NCI-H1930 (cell line): ENCODE results near the gene ANAPC10.
"Not testable (repeated sequence)": the region's sequence is repeated elsewhere in the genome, so short reads cannot be mapped to it uniquely, and the experiment has no call there.

Experiments
- DNase-seq, 2 experiments: peaks; one replicate each; lab custom pipeline; 2025; lab: John Stamatoyannopoulos, UW

The ANAPC10 gene

DNA sequence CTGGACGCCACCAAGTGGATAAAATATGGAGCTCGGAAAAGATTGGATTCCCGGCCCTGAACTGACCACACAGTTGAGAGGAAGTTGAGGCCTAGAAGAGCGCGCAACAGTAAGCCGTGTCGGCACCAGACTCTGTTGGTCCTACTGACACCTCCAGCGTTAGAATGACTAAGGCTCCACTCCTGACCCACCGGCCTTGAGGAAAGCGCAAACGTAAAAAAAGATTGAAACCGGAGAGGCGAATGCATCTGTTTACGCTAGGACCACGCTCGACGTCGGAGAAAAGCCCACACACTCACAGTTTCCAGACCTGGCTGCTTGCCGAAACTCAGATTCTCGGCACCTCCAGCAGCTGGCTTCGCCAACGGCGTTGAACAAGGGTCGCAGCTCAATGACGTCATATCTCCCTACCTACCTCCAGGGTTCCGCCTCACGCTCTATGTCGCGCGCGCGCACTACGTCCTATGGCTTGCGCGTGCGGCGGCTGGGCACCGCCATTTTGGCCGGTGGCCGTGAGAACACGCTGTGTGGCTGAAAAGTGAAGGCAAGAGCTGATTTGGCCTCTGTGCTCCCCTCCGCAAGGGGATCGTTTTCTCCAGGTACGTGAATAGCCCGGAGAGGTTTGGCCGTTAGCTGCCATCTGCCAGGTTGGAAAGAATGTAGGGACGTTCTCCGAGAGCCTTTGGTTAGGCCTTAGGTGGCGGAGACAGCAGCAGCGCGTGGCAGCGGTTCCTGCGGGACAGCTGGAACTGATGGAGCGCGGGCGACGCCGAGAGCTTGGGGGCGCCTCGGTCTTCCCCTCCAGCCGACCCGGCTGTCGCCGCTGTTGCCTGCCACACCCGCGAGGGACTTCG, at the start of gene ANAPC10, which contains the start of gene ABCE1:
TSS of gene ANAPC10 (minus strand) at position 376 of the 854 bp plus-strand sequence. CDS start 2,097 bp downstream, outside the sequence.
TSS of gene ABCE1 (plus strand) at position 491 of the 854 bp plus-strand sequence. CDS start 6,102 bp downstream, outside the sequence.
- peak; percentile 90 to 95 for DNase-seq

DNA sequence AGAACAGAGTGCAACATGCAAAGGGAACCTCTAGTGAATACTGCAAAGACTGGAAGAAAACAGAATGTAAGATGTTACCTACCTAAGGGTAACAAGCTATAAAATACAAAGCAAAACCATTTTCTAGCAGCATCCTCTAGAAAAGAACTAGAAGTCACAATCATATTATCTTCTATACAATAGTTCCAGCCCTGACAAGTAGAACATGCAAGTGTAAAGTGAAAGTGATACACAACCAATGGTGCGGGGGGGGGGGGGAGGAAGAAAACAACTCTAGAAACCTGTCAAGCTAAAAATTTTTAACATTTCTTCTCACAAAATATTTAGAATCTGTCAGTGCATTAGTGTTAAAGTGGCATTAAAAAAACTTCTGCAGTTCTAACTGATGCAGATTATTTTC, 38.2 kb upstream of the ANAPC10 start:
- DNase-seq = not testable (repeated sequence)

DNA sequence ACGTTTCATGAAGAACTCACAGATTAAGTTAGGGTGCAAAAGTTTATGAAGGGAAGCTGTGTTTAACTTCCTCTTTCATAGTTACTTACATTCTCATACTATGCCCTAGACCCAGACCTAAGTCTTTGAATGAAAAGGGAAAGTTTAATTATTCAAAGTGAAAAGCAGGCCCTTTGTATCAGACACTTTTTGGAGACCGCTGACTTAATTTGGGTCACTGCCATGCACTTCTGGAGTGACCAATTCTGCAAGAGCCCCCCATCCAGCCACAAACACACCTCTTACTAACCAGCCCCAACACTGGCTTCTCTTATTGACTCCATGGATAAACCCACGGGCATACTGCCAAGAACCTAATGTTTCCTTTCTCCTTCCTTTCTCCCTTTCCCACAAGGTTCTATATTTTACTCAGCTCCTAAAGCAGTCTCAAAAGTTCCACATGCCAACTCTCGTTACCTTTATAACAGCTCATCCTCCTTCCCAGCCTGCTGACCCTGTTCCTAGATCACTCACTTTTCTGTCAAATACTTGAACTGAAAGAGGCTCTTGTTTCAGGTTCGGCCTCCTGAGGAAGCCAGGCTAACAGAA, 34.6 kb upstream of the ANAPC10 start:
- DNase-seq = no peak

GRCh38 chr4:145131848-145132247, 33.9 kb upstream of the ANAPC10 start:
- DNase-seq = no peak

GRCh38 chr4:145130788-145131399, 32.9 kb upstream of the ANAPC10 start:
- DNase-seq = no peak

DNA sequence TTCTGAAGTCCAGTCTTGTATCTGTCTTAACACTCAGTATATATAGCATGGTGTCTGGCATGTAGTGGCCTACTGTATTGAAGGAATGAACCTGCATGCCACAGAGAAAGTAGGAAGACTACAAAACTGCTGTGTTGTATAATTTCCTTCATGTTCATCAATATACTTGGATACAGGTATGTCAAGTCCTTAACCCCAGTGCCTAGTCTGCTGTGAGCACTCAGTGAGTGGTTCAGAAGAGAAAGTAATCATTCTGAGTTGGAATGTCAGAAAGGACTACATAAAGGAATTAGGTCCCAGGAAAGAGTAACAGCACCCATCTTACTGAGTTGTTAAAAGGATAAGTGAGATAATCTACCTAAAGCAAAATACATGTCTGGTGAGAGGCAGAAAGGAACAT, 32.1 kb upstream of the ANAPC10 start:
- no peak for DNase-seq

DNA sequence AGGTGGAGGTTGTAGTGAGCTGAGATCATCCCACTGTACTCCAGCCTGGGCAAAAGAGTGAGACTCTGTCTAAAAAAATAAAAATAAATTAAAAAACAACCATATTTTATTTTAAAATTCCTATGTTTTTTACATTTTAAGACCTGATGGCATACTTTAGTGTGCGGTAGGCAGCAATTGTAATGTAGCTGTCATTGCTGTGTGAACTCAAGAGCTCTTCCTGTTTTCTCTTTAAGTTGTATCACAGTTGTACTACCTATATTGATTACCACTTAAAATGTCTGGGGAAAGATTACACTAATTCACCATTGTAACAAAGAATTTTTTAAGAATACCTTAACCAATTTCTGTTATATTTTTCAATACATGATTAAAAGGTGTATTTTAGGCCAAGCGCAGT, 27.4 kb upstream of the ANAPC10 start:
- no peak for DNase-seq

DNA sequence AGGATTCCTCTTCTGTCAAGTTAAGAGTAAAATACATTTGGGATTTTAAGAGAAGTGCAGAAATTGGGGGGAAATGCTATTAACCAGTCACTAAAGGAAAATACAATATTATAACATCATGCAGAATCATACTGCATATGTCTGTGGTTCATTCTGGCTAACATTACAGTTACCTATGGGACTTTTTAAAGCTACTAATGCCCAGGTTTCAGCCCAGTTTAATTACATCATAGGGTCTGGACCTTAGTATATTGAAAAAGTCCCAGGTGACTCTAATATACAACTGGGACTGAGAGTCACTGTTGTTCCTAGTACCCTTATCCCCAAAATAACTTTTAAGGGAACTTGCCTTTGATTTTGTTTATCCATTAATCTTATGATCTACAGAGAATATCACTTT, 10.1 kb upstream of the ANAPC10 start:
- DNase-seq = no peak

DNA sequence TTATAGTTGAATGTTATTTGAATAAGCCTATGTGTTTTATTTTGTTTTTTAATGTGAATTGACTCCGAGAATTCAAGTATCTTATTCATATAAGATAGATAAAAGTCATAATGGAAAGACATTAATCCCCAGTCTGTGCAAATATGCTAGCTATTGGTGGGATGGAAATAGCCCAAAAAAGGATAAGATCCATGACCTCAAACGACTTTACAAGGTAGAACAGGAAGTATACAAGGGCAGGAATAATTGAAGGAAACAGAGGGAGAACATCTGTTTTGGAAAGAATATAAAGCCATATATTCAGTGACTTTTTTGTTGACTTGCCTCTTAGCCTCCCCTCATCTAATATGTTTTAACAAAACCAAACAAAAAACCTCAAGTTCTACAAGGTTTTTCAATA, 9.1 kb upstream of the ANAPC10 start:
- no peak for DNase-seq

DNA sequence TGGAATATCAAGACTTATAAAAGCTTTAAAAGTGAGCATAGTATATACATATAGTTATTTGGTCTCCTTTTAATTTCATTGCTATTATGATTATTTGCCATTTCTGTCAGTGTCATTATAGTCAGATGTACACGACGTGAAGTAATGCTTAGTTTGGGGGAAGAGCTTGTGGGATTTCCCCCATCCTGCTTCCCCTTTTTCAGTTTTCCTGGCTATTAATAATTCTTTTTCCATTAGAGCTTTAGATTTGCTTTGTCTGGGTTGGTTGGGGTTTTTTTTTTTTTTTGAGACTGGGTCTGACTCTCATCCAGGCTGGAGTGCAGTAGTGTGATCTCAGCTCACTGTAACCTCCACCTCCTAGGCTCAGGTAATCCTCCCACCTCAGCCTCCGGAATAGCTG, 5.5 kb upstream of the ANAPC10 start:
- no peak for DNase-seq

GRCh38 chr4:145102619-145103018, 4.6 kb upstream of the ANAPC10 start:
- no peak for DNase-seq

DNA sequence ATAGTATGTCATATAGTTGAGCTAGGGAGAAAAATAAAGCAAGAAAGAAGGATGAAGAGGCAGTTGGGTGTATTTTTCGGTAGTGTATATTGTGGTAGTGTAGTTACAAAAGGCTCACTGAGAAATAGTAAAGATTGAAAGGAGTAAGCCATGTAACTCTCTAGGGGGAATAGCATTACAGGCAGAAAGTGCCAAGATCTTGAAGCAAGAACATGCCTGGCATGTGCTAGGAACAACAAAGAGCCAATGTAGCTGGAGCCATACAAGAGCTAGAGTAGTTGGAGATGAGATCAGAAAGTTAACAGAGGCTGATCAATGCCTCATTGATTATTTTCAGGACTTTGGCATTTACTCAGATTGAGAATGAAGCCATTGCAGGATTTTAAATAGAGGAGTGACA, 3.1 kb upstream of the ANAPC10 start:
- DNase-seq = no peak

DNA sequence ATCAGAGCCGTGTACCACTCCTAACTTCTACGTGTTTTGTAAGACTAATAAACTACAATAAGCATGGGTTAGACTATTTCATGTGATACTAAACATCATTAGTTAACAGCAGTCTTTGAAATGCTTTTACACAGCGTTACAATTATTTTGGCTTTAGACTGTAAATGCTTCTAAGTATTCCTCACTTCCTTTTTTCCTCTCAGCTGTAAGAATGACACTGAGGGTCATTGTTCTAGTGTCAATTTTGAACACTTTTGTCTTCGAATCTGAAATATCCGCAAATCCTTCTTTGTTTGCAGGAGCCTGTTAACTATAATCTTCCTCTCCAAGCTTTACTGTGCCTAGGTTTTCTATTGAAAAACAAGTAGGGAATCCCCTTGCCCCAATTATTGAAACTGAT, 1.7 kb upstream of the ANAPC10 start:
- no peak for DNase-seq

GRCh38 chr4:145098675-145099037, 660 bp upstream of the ANAPC10 start:
- DNase-seq = peak in 1 of 2 experiments; percentile 34

DNA sequence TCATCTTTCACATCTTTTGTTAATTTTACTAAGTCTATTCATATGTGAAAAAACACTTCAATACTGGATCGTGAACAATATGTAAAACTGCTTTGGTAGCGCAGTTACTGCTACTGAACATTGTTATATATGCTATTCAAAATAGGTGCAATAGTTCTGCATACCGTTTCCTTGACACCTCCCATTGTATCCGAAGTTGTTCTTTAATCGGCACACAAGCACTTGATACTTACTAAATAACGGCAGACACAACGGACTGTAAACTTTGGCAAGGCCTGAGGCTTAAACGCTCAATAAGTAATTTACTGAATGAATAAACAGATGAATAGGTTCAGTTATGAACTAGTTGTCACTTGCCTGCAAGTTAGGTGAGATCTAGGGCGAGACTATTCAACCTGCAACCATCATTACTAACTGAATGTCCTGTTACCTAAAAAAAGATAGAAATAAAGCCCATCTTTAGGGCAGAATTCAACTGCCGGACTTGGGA, 620 bp downstream of the ANAPC10 start:
- no peak for DNase-seq

GRCh38 chr4:145093638-145094037, 4.4 kb downstream of the ANAPC10 start:
- no peak for DNase-seq

DNA sequence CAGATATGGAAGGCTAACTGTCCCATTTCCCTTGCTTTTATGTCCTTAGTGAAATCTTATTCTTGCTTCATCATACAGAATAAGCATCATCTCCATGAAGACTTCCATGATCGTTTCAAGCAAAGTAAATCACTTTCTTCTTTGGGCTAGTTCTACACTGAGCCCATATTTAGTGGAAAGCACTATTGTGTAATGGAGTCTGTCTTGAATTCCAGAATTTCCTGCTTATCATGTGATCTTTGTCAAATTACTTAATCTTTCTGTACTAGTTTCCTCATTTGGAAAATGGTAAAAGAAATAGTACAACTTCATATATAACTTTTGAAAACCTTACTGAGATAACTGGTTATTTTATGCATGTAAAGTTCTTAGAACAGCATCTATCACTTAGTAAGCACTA, 7.6 kb downstream of the ANAPC10 start:
- no peak for DNase-seq

DNA sequence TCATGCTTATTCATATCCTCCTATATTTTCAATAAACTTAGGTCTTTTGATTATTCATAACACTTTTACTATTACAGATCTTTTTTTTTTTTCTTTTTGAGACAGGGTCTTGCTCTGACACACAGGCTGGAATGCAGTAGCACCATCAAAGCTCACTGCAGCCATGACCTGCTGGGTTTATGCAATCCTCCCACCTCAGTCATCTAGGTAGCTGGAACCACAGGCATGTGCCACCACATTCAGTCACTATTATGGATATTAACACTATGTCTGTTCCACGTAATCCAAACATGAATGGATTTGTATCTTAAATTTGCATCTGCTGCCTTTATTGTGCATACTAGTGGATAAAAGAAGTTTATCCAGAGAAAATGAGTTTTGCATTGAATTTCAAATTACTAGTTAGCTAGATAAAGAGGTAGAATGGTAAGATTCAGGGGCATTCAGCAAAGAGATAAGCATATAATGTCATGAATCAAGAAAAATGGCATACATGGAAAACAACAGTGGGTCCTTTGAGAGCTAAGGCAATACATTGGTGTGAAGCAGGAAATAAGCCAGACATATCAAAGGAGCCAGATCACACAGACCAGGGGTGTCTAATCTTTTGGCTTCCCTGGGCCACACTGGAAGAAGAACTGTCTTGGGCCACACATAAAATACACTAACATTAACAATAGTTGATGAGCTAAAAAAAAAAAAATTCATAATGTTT, 13.9 kb downstream of the ANAPC10 start:
- DNase-seq = no peak

DNA sequence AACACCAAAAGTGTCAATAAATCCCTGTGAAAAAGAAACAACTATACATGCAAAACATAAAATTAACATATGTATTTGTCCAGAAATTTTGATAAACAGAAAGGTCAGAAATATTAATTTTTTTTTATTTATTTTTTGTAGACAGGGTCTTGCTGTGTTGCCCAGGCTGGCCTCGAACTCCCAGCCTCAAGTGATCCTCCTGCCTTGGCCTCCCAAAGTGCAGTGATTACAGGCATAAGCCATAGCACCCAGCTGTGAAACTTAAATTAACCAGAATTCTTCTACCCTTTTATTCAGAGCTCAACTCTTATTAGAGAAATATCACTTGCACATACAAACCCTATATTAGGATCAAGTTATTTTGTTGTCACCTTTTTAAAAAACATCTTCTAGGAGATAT, 16.2 kb downstream of the ANAPC10 start:
- no peak for DNase-seq

GRCh38 chr4:145076469-145076855, 21.5 kb downstream of the ANAPC10 start:
- DNase-seq = no peak

DNA sequence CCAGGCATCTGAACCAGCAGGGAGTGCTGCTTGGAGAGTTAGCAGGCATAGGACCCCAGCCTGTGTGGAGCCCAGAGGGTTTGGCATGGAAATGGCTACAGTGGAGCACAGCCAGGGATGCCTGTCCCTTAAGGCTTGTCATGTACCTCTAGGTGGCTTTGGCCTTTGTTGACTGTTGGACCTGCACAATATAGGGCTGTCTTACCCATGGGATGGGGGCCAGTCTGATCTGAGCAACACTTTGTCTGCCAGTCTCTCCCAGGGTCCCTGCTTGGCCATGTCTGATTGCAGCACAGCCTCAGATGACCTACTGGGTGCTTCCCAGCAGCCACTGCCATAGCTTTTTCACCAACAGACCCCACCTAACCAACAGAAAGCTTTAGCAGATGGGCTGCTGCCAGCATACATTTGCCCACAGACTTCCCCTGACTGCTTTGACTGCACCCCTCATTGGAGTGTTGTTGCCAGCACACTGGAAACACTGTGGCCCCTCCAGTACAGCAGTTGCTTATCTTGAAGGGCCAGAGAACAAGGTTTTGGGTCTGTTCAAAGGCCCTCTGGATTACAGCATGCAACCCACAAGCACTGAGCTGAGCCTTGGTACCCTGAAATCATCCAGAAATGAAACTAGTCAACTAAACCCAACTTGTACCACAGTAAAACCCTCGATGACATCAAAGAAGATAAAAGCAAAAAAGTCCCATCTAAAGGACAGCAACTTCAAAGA, 22.1 kb downstream of the ANAPC10 start:
- DNase-seq = no peak

DNA sequence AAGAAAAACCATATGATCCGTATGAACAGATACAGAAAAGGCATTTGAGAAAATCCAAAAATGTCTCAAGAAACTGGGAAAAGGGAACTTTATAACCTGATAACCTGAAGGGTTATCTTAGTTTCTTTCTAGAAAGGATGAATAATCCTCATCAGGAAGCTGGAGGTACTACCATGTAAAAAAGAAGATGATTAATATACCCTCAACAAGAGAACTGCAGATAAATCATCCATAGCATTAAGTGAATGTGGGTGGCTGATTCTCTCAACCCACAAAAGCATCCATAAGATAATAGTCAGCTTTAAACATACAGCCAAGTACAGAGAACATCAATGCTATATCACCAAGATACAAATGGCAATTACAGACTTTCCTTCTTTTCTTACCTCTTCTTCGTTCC, 26.4 kb downstream of the ANAPC10 start:
- no peak for DNase-seq
